AG09319 (cell line): Measurements from ENCODE around the gene SYNPR.
"Not testable (repeated sequence)": the region's sequence is repeated elsewhere in the genome, so short reads cannot be mapped to it uniquely, and the experiment has no call there.

Experiments
- DNase-seq: peaks from one replicate; pipeline ENCODE4 v3.0.0-alpha.2; 2010; ENCODE audit warnings: low read depth; ENCODE audit errors: extremely low read depth
- CTCF ChIP-seq: IDR thresholded peaks from 2 replicates; pipeline ENCODE4 v1.5.1; 2011; ENCODE audit warnings: low read depth, mild to moderate bottlenecking, inconsistent platforms, low read length, moderate library complexity

SYNPR gene

DNA sequence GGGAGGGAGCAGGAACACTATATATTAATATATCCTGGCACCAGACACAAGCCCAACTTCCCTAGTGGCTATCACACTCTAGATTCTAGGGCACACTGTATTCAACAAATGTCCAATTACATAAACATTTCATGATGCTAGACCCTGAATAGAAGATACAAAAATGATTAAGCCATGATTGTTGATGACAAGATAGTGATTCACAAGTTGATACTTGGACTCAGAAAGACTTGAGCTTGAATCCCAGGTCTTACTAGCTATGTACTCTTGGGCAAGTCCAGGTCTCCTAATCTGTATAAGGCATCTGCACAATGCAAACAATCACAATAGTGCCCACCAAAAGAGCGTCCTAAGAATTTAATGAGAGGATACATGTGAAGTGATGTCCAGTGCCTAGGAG is 364.4 kb downstream of the SYNPR start:
- TF ChIP-seq CTCF, result no peak

GRCh38 chr3:63644212-63644797 is 366.2 kb downstream of the SYNPR start:
- no peak for DNase-seq
- no peak for TF ChIP-seq CTCF

More for the DNA sequence above, 364.4 kb downstream of the SYNPR start:
- DNase-seq, result no peak

DNA sequence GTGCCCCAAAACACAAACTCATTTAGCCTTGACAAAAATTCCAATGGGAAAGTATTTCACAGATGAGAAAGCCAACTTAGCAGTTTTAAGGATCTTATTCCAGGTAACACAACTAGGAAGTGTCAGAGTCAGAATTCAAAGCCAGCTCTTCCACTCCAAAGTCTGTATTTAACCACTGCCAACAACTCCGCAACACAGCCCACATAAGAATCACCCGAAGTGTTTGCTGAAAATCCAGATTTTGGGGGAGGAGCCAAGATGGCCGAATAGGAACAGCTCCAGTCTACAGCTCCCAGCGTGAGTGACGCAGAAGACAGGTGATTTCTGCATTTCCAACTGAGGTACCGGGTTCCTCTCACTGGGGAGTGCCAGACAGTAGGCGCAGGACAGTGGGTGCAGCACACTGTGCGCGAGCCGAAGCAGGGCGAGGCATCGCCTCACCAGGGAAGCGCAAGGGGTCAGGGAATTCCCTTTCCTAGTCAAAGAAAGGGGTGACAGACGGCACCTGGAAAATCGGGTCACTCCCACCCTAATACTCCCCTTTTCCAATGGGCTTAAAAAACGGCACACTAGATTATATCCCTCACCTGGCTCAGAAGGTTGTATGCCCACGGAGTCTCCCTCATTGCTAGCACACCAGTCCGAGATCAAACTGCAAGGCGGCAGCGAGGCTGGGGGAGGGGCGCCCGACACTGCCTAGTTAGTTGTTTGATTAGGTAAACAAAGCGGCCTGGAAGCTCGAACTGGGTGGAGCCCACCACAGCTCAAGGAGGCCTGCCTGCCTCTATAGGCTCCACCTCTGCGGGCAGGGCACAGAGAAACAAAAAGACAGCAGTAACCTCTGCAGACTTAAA is 367.0 kb downstream of the SYNPR start:
- DNase-seq, result not testable (repeated sequence)

DNA sequence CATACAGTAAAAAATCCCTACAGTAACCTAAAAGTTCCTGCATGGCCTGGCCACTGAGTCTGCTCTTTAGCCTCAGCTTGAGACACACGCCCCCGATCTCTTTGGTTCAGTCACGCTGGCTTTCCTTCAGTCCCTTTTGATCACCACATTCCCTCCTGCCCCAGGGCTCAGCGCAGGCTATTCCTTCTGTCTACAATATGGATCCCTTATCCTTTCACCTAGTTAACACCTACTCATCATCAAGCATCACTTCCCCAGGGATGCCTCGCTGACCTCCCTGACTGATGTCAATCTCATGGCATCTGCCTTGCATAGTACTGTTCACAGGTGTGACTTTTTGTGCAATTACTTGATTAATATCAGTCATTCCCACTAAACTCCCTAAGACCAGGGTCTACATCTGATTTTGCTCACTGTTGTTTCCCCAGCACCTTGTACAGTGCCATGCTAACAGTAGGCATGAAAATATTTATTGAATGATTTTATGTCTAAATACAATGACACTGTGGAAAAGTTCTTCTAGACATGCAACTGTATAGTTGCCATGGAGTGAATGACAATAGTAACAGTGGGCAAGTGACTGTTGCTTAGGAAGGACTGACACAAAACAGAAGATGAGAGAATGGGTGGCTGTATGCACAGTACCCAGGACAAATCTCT is 374.1 kb downstream of the SYNPR start, which contains the start of gene SNTN:
Gene SNTN (plus strand): TSS at position 610 of the 660 bp plus-strand sequence. CDS start 13 bp downstream, at position 623.
- no peak for DNase-seq
- no peak for TF ChIP-seq CTCF

DNA sequence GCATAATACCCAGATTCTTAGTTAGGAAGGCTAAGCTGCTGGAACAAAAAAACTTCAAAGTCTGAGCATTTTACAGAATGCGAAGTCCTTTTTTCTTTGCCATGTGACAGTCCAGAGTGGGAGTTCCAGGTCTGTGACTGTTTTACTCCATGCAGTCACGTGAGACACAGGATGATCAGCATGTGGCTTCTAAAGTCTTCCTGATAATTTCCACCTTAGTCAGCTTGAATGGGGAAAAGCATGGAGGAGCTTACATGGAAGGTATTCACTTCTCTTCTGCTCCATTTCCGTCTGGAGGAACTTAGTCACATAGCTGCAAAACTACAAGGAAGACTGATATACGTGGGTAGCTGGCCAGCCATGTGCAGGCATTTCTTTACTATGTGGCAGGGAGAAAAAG is 376.1 kb downstream of the SYNPR start:
- no peak for TF ChIP-seq CTCF
- DNase-seq, result no peak

DNA sequence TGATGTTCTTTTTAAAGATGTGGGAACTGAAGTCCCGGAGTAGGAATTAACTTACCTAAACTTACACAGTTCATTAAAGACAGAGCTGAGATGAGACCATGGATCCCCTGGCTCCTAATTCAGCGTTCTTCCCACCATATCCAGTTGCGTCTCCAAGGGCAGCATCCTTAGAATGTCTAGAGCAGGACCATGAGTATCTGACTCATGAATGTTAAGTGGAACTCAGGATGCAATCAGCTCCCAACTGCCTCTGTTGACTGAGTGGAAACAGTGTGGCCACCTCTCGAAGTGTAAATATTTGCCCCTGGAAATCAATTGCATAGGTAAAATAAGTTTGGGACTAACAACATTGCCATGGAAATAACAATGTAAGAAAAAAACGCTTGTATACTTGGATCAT is 376.8 kb downstream of the SYNPR start:
- TF ChIP-seq CTCF, result no peak
- no peak for DNase-seq

- DNase-seq, result peak; percentile 42
- TF ChIP-seq CTCF, result no peak
Observed at GRCh38 chr3:63655519-63655918, 377.4 kb downstream of the SYNPR start.
